ENCODE results near the gene RELT. TPM values are rescaled to one million over a fixed set of nuclear protein-coding genes. Genes with fewer than 3 reads are reported as not detected.

RELT gene
- total RNA-seq, 1 donor from 2014 or later, result 20.9 TPM

- Mint-ChIP-seq H3K4me3 (no peak overlapping the region), H3K4me1 (no peaks in the 10 kb centered on the region), H3K36me3 (ENCODE audit: low read depth) (no peaks in the 10 kb centered on the region), H3K27me3 (ENCODE audit: low read depth) (no peaks in the 10 kb centered on the region), H3K27ac (ENCODE audit: unreplicated experiment) (no peak overlapping the region), H3K9me3 (no peaks in the 10 kb centered on the region)
- TF ChIP-seq, protein P1, sequence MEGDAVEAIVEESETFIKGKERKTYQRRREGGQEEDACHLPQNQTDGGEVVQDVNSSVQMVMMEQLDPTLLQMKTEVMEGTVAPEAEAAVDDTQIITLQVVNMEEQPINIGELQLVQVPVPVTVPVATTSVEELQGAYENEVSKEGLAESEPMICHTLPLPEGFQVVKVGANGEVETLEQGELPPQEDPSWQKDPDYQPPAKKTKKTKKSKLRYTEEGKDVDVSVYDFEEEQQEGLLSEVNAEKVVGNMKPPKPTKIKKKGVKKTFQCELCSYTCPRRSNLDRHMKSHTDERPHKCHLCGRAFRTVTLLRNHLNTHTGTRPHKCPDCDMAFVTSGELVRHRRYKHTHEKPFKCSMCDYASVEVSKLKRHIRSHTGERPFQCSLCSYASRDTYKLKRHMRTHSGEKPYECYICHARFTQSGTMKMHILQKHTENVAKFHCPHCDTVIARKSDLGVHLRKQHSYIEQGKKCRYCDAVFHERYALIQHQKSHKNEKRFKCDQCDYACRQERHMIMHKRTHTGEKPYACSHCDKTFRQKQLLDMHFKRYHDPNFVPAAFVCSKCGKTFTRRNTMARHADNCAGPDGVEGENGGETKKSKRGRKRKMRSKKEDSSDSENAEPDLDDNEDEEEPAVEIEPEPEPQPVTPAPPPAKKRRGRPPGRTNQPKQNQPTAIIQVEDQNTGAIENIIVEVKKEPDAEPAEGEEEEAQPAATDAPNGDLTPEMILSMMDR (conservative IDR thresholded peaks at IDR 0.05), result no peak
- no peak for DNase-seq (ENCODE audit: low read depth, low spot score)
These were observed 70.6 kb downstream of the RELT start for GRCh38 chr11:73446766-73447165.

Other genes with a start within 250 kb of the RELT start
- 32.2 and 34.4 TPM in 2 replicates for gene FCHSD2, start 234.1 kb upstream of the RELT start, total RNA-seq
- gene P2RY2, start 158.1 kb upstream of the RELT start, total RNA-seq, result 0.14 and 0.27 TPM in 2 replicates
- gene P2RY6, start 104.1 kb upstream of the RELT start, total RNA-seq, result not detected in 2 replicates
- gene ARHGEF17, start 68.1 kb upstream of the RELT start, total RNA-seq, result 51.3 and 55.7 TPM in 2 replicates
- 46.6 and 47.3 TPM in 2 replicates for gene FAM168A, start 221.7 kb downstream of the RELT start, total RNA-seq

Measured in neural crest cell (in vitro differentiated cells).